ENCODE measurements around the gene MIER3.

Gene MIER3

DNA sequence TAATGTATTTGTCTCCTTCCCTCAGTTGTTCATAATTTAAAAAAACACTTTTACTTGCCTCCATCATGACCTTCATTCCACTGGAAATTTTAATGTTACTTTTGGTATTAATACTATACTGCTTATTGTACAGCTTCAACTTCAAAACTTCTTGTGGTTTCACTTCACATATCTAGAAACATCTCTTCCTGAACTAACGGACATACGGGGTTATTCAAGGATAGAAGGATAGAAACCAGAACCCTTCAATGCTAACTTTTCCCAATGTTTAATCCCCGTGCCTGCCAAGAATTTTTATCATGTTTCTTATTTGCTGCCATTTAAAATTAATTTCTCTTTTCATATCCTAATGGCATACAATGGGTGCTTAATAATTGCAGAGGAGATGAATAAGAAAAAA lies 78.9 kb downstream of the MIER3 start:
- no peak for DNase-seq
- Histone ChIP-seq H3K4me3 (no peak overlapping the region), H3K27me3 (no peaks in the 10 kb centered on the region), H3K27ac (no peak overlapping the region), H3K9me3 (no peaks in the 10 kb centered on the region), H3K4me1 (no peaks in the 10 kb centered on the region), H3K36me3 (peaks cover 34 to 72% (median 42%) of the 10 kb centered on the region in 3 donors)
- intact Hi-C loops (cut with DNase I; ENCODE audit: low total_unique reads): no loop called here
- TF ChIP-seq, protein P1, sequence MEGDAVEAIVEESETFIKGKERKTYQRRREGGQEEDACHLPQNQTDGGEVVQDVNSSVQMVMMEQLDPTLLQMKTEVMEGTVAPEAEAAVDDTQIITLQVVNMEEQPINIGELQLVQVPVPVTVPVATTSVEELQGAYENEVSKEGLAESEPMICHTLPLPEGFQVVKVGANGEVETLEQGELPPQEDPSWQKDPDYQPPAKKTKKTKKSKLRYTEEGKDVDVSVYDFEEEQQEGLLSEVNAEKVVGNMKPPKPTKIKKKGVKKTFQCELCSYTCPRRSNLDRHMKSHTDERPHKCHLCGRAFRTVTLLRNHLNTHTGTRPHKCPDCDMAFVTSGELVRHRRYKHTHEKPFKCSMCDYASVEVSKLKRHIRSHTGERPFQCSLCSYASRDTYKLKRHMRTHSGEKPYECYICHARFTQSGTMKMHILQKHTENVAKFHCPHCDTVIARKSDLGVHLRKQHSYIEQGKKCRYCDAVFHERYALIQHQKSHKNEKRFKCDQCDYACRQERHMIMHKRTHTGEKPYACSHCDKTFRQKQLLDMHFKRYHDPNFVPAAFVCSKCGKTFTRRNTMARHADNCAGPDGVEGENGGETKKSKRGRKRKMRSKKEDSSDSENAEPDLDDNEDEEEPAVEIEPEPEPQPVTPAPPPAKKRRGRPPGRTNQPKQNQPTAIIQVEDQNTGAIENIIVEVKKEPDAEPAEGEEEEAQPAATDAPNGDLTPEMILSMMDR (IDR thresholded peaks at IDR 0.05): no peak

DNA sequence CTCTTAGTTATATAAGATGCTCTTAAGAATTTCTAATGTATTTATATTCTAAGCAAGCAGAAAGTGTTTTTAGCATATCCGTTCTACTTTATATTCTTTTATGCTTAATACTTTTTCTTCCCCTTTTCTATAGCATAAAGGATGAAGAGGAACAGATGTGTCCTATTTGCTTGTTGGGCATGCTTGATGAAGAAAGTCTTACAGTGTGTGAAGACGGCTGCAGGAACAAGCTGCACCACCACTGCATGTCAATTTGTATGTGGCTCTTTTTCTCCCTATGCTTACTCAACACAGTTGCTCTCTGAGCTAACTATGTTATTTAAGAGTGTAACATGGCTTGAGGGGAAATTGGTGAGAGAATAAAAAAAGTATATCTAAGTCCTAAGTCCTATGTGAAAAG lies 80.1 kb downstream of the MIER3 start:
- Histone ChIP-seq H3K27ac (no peak overlapping the region), H3K27me3 (no peaks in the 10 kb centered on the region), H3K36me3 (peaks cover 34 to 68% (median 34%) of the 10 kb centered on the region in 3 donors), H3K4me1 (peaks cover 0 to 5% (median 0%) of the 10 kb centered on the region in 4 donors), H3K9me3 (no peaks in the 10 kb centered on the region), H3K4me3 (no peak overlapping the region)
- no peak for DNase-seq
- TF ChIP-seq, protein P1 (IDR thresholded peaks at IDR 0.05): no peak
- intact Hi-C loops (cut with DNase I; ENCODE audit: low total_unique reads): no loop called here
